AG04449 (cell line): Measurements from ENCODE around the gene TRPM1.
A peak's percentile ranks its signal among the peaks of the same experiment; 100 is the strongest.

Experiments
- CTCF ChIA-PET: fragments of 350-600 bp; formaldehyde crosslinking; extraction: SDS; loops from one replicate; lab custom pipeline; 2021; ENCODE audit warnings: antibody characterized with exemption; lab: Yijun Ruan, JAX
- POLR2A ChIA-PET: fragments of 400-600, 350-600 bp; formaldehyde crosslinking; extraction: SDS; loops from one replicate; lab custom pipeline; 2020; ENCODE audit warnings: antibody characterized with exemption, inconsistent platforms; lab: Yijun Ruan, JAX
- DNase-seq: peaks from one replicate; pipeline ENCODE4 v3.0.0-alpha.2; 2010; ENCODE audit warnings: low read depth, low spot score
- H3K4me3 ChIP-seq: 2 replicates; pipeline ENCODE4 v1.5.1; 2011; ENCODE audit warnings: low read depth, mild to moderate bottlenecking, control low read depth, low read length
- TF ChIP-seq, protein P1 (sequence below): IDR thresholded peaks from one replicate; pipeline ENCODE4 v1.5.1; 2011; ENCODE audit warnings: mild to moderate bottlenecking, moderate library complexity, low read length, control low read depth, inconsistent platforms; ENCODE audit not compliant: insufficient read depth; ENCODE audit errors: missing control alignments

Gene TRPM1

GRCh38 chr15:30956216-30957124 is 145.1 kb downstream of the TRPM1 start:
- POLR2A ChIA-PET: no interaction called here
- peak; percentile 4 for DNase-seq
- CTCF ChIA-PET: interaction anchor here (1.0 to 1.2 kb wide), 3 partner anchors 17 to 173 kb away, joined by 3 read pairs; no protein-coding TSS in a partner anchor

DNA sequence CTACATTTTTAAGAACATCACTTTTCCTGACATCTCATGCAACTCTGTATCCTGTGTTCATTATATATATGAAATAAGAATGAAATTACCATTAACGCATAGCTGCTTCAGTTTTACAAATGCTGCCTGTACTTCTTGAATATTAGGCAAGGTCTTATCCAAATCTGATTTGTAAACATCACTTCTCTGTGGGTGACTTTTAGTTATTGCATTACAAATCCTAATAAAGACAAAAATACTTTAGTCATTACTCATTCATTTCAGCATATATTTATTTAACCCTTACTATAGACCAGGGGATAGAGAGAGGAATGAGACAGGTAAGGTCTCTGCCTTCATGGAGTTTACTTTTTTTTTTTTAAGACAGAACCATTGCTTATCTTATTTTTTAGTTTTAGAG is 146.9 kb downstream of the TRPM1 start:
- TF ChIP-seq, protein P1, sequence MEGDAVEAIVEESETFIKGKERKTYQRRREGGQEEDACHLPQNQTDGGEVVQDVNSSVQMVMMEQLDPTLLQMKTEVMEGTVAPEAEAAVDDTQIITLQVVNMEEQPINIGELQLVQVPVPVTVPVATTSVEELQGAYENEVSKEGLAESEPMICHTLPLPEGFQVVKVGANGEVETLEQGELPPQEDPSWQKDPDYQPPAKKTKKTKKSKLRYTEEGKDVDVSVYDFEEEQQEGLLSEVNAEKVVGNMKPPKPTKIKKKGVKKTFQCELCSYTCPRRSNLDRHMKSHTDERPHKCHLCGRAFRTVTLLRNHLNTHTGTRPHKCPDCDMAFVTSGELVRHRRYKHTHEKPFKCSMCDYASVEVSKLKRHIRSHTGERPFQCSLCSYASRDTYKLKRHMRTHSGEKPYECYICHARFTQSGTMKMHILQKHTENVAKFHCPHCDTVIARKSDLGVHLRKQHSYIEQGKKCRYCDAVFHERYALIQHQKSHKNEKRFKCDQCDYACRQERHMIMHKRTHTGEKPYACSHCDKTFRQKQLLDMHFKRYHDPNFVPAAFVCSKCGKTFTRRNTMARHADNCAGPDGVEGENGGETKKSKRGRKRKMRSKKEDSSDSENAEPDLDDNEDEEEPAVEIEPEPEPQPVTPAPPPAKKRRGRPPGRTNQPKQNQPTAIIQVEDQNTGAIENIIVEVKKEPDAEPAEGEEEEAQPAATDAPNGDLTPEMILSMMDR: no peak
- H3K4me3 ChIP-seq: no peak overlapping the region
- ChIA-PET POLR2A (no interaction called here), CTCF (no interaction called here)
- DNase-seq: no peak

More at GRCh38 chr15:30956216-30957124, 145.1 kb downstream of the TRPM1 start:
- TF ChIP-seq, protein P1: no peak
- no peak overlapping the region for H3K4me3 ChIP-seq

- TF ChIP-seq, protein P1: no peak
- POLR2A ChIA-PET: no interaction called here
- CTCF ChIA-PET: interaction anchor here (2.4 kb wide), 1 partner anchor 175 kb away, joined by 12 read pairs; no protein-coding TSS in a partner anchor
- DNase-seq: peak; percentile 69
- no peak overlapping the region for H3K4me3 ChIP-seq
Observed at GRCh38 chr15:30953731-30954378, 147.7 kb downstream of the TRPM1 start.

DNA sequence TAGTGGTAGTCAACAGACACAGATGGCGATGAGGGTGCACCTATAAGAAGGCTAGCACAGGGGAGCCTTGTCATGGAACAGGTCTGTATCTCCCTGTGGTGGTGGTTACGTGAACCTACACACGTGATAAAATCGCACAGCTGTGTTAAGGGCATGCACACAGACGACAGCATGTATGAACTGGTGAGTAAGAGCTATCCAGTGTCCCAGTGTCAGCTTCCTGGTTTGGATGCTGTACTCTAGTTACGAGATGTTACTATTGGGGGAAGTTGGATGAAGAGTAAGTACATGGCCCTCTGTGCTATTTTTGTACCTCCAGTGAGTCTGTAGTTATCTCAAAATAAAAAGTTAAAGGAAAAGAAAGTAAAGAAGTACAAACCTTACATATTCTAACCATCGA is 148.3 kb downstream of the TRPM1 start:
- ChIA-PET CTCF (interaction anchor here (2.4 kb wide), 1 partner anchor 176 kb away, joined by 12 read pairs; no protein-coding TSS in a partner anchor), POLR2A (no interaction called here)
- TF ChIP-seq, protein P1: no peak
- no peak for DNase-seq
- H3K4me3 ChIP-seq: no peak overlapping the region
